ENCODE data around the gene BABAM2. TPM values are rescaled to one million over a fixed set of nuclear protein-coding genes. Genes with fewer than 3 reads are reported as not detected.
"Not testable (repeated sequence)": the region's sequence is repeated elsewhere in the genome, so short reads cannot be mapped to it uniquely, and the experiment has no call there.

The BABAM2 gene
- total RNA-seq, 1 donor from 2014 or later = 43.5 TPM

DNA sequence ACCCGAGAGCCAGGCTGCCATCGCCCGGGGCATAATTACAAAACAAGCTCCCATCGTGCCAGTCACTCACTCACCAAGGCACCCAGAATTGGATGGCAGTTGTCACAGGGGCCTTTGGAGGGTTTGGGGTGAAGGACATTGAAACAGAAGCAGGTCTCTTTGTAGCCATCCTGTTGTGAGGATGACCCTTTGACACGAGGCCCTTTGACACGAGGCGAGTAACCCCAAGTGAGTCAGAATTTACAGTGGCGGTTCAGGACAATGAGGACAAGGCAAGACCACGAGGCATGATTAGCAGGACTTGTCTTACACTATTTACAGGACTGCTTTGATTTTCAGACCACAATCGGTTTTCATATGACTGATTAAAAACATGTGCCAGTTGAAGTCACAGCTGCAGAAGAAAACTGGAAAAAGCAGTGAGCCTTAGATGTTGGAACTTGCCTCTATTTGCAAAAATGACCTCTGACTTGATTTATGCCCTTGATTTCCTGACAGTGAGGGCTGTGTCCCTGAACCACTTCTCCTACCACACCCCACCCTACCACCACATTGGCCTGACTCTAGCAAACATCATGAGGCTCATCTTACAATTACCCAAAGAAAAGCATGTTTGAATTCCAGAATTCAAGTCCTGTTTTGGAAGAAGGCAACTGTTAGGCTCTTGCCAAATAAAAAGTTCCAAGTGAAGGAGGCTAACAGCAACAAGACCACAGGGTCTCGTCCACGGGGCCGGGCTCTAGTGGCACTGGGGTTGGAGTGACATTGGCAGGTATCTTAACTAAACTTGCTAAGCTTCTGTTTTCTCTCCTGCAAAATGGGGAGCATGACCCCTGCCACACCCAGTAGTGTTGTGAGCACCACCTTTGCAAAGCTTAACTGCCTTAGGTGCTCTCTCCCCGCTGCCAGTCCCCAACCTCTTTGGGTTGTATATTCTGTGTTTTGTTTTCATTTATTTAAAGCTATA, 437.7 kb downstream of the BABAM2 start:
- Mint-ChIP-seq H3K4me1 (peaks cover 28% of the 10 kb centered on the region), H3K36me3 (peaks cover 22% of the 10 kb centered on the region), H3K4me3 (no peak overlapping the region), H3K9me3 (peaks cover 12% of the 10 kb centered on the region), H3K27ac (peak overlapping the region; percentile 51), H3K27me3 (ENCODE audit: low read depth) (no peaks in the 10 kb centered on the region)
- TF ChIP-seq, protein P1, sequence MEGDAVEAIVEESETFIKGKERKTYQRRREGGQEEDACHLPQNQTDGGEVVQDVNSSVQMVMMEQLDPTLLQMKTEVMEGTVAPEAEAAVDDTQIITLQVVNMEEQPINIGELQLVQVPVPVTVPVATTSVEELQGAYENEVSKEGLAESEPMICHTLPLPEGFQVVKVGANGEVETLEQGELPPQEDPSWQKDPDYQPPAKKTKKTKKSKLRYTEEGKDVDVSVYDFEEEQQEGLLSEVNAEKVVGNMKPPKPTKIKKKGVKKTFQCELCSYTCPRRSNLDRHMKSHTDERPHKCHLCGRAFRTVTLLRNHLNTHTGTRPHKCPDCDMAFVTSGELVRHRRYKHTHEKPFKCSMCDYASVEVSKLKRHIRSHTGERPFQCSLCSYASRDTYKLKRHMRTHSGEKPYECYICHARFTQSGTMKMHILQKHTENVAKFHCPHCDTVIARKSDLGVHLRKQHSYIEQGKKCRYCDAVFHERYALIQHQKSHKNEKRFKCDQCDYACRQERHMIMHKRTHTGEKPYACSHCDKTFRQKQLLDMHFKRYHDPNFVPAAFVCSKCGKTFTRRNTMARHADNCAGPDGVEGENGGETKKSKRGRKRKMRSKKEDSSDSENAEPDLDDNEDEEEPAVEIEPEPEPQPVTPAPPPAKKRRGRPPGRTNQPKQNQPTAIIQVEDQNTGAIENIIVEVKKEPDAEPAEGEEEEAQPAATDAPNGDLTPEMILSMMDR (IDR thresholded peaks at IDR 0.05; ENCODE audit: unreplicated experiment) = no peak
- no peak for DNase-seq (ENCODE audit: low spot score in 2 of 2, unreplicated experiment in 2 of 2)

DNA sequence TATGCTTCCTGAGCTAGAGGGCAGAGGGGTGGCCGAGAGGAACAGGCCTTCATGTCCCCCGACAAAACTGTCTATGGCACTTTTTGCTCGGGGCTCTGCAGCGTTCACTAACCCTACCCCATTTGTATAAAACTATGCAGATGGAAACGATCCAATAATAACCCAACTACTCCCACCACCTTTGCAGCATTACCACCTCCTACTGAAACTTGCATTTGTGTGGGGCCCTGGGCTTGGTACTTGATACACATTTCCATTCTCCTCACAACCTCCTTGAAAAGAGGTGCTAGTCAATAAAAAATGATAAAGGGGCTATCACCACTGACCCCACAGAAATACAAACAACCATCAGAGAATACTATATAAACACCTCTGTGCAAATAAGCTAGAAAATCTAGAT, 438.7 kb downstream of the BABAM2 start:
- Mint-ChIP-seq H3K4me1 (peaks cover 35% of the 10 kb centered on the region), H3K27ac (no peak overlapping the region), H3K4me3 (no peak overlapping the region), H3K36me3 (peaks cover 22% of the 10 kb centered on the region), H3K9me3 (peaks cover 12% of the 10 kb centered on the region), H3K27me3 (ENCODE audit: low read depth) (no peaks in the 10 kb centered on the region)
- DNase-seq (ENCODE audit: low spot score in 2 of 2, unreplicated experiment in 2 of 2) = no peak
- TF ChIP-seq, protein P1 (IDR thresholded peaks at IDR 0.05; ENCODE audit: unreplicated experiment) = no peak

- not testable (repeated sequence) for H3K27ac Mint-ChIP-seq; DNase-seq (ENCODE audit: low spot score in 2 of 2, unreplicated experiment in 2 of 2); H3K4me3 Mint-ChIP-seq; H3K27me3 Mint-ChIP-seq (ENCODE audit: low read depth)
- H3K4me1 Mint-ChIP-seq = peaks cover 31% of the 10 kb centered on the region
- H3K36me3 Mint-ChIP-seq = peaks cover 22% of the 10 kb centered on the region
- H3K9me3 Mint-ChIP-seq = peaks cover 12% of the 10 kb centered on the region
These were observed 440.2 kb downstream of the BABAM2 start for GRCh38 chr2:28330722-28331121.

GRCh38 chr2:28331797-28332196, 441.3 kb downstream of the BABAM2 start:
- peaks cover 22% of the 10 kb centered on the region for H3K36me3 Mint-ChIP-seq
- H3K27me3 Mint-ChIP-seq (ENCODE audit: low read depth); H3K4me3 Mint-ChIP-seq; H3K27ac Mint-ChIP-seq; DNase-seq (ENCODE audit: low spot score in 2 of 2, unreplicated experiment in 2 of 2): not testable (repeated sequence)
- peaks cover 22% of the 10 kb centered on the region for H3K4me1 Mint-ChIP-seq
- peaks cover 12% of the 10 kb centered on the region for H3K9me3 Mint-ChIP-seq

DNA sequence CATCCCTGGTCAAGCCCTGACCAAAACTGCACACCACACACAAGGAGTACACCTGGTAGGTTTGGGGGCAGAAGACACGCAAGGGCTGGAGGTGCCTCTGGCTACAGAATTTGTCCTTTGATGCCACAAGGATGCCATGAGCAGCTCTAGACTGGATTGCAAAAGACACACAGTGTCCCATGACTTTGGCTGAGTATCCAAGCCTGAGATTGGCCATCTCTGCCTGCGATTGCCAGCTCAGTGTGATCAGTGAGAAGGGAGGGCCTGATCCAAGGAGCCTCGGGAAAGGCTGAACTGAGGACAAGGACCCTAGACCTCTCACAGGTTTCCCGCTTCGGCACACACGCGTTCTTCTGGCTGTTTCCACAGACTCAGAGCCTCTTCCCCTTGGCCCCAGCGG, 442.2 kb downstream of the BABAM2 start:
- H3K27ac Mint-ChIP-seq = no peak overlapping the region
- no peak overlapping the region for H3K4me3 Mint-ChIP-seq
- H3K4me1 Mint-ChIP-seq = peaks cover 15% of the 10 kb centered on the region

GRCh38 chr2:28333606-28334526, 443.3 kb downstream of the BABAM2 start:
- Mint-ChIP-seq H3K27me3 (ENCODE audit: low read depth) (no peaks in the 10 kb centered on the region), H3K27ac (peak overlapping the region; percentile 60), H3K4me3 (no peak overlapping the region), H3K4me1 (peaks cover 20% of the 10 kb centered on the region), H3K9me3 (peaks cover 12% of the 10 kb centered on the region), H3K36me3 (peaks cover 20% of the 10 kb centered on the region)
- TF ChIP-seq, protein P1 (IDR thresholded peaks at IDR 0.05; ENCODE audit: unreplicated experiment) = no peak
- DNase-seq (ENCODE audit: low spot score in 2 of 2, unreplicated experiment in 2 of 2) = no peak

More for the DNA sequence above, 442.2 kb downstream of the BABAM2 start:
- peaks cover 22% of the 10 kb centered on the region for H3K36me3 Mint-ChIP-seq
- no peak for DNase-seq (ENCODE audit: low spot score in 2 of 2, unreplicated experiment in 2 of 2)
- TF ChIP-seq, protein P1 (IDR thresholded peaks at IDR 0.05; ENCODE audit: unreplicated experiment) = no peak
- H3K9me3 Mint-ChIP-seq = peaks cover 12% of the 10 kb centered on the region
- no peaks in the 10 kb centered on the region for H3K27me3 Mint-ChIP-seq (ENCODE audit: low read depth)

Data from mesothelial cell of epicardium (in vitro differentiated cells).